ENCODE data around the gene CUTC.

GRCh38 chr10:99804471-99804870 is 72.4 kb downstream of the CUTC start:
- TF ChIP-seq CTCF (IDR thresholded peaks at IDR 0.05; ENCODE audit: low read length) (no peak), EZH2 (optimal IDR thresholded peaks at IDR 0.05; ENCODE audit: low read depth, low read length) (no peak), EZH2phosphoT487 (IDR thresholded peaks at IDR 0.05; ENCODE audit: low read length) (no peak)

All from MM.1S (cell line).